Common myeloid progenitor, CD34-positive (primary cell): ENCODE results near the gene MKI67.

Source experiments
- CTCF ChIA-PET: fragments of 350-600 bp; sonication (Branson Sonifier 250); formaldehyde crosslinking; loops from one replicate; lab custom pipeline; 2021; ENCODE audit warnings: antibody characterized with exemption; lab: Charles Lee
- POLR2A ChIA-PET: fragments of 350-600 bp; sonication (Branson Sonifier 250); formaldehyde crosslinking; loops from one replicate; lab custom pipeline; 2021; ENCODE audit warnings: antibody characterized with exemption; lab: Charles Lee
- DNase-seq, 3 donors: peaks; one replicate each; pipeline versions ENCODE4 v3.0.0 to v3.0.0-alpha.2; 2013
- H3K27ac ChIP-seq, 2 experiments: 1 replicate in 1 of 2; 2 replicates in 1 of 2; pipeline ENCODE4 v1.7.0; 2013; ENCODE audit warnings: inconsistent platforms in 2 of 2, low read length in 2 of 2, mild to moderate bottlenecking in 2 of 2, low read depth in 1 of 2, moderate library complexity in 1 of 2; ENCODE audit not compliant: severe bottlenecking in 2 of 2, insufficient read depth in 1 of 2, poor library complexity in 1 of 2
- H3K27me3 ChIP-seq, 5 experiments: replicated peaks in 2 of 5; 1 replicate in 3 of 5; 2 replicates in 2 of 5; pipeline versions ENCODE4 v1.6.1 to v1.7.0; 2013; ENCODE audit warnings: low read length in 4 of 5, mild to moderate bottlenecking in 2 of 5, moderate library complexity in 2 of 5, inconsistent platforms in 1 of 5; ENCODE audit not compliant: insufficient read depth in 5 of 5, control insufficient read depth in 4 of 5
- H3K36me3 ChIP-seq, 4 experiments: 1 replicate in 2 of 4; 2 replicates in 2 of 4; pipeline versions ENCODE4 v1.6.1 to v1.7.0; 2013; ENCODE audit warnings: low read length in 3 of 4, control low read depth in 1 of 4, mild to moderate bottlenecking in 1 of 4; ENCODE audit not compliant: control insufficient read depth in 4 of 4, insufficient read depth in 4 of 4
- H3K4me1 ChIP-seq, 4 experiments: 1 replicate in 3 of 4; 2 replicates in 1 of 4; pipeline versions ENCODE4 v1.6.1 to v1.7.1; 2013; ENCODE audit warnings: low read length in 3 of 4, mild to moderate bottlenecking in 3 of 4, control low read depth in 1 of 4, inconsistent platforms in 1 of 4, moderate library complexity in 1 of 4; ENCODE audit not compliant: control insufficient read depth in 4 of 4, insufficient read depth in 4 of 4; ENCODE audit errors: control extremely low read depth in 1 of 4
- H3K4me3 ChIP-seq, 7 experiments: 1 replicate in 4 of 7; 2 replicates in 3 of 7; pipeline versions ENCODE4 v1.5.1 to v1.7.0; 2013; ENCODE audit warnings: mild to moderate bottlenecking in 7 of 7, low read length in 6 of 7, moderate library complexity in 6 of 7, inconsistent platforms in 2 of 7, low read depth in 2 of 7, control low read depth in 1 of 7; ENCODE audit not compliant: insufficient read depth in 4 of 7, control insufficient read depth in 1 of 7; ENCODE audit errors: extremely low read depth in 1 of 7
- H3K9me3 ChIP-seq, 5 experiments: 1 replicate in 4 of 5; 2 replicates in 1 of 5; pipeline versions ENCODE4 v1.6.1 to v1.7.1; 2013; ENCODE audit warnings: low read length in 4 of 5, mild to moderate bottlenecking in 2 of 5, inconsistent platforms in 1 of 5, low read depth in 1 of 5, moderate library complexity in 1 of 5; ENCODE audit not compliant: control insufficient read depth in 4 of 5, insufficient read depth in 2 of 5; ENCODE audit errors: control extremely low read depth in 1 of 5
- WGBS: methylation state at CpG from one replicate; pipeline ENCODE4 v1.1.5; 2013; ENCODE audit not compliant: insufficient coverage; 5-methylcytosine and 5-hydroxymethylcytosine counted together

MKI67 gene

GRCh38 chr10:128068398-128069285 lies 57.6 kb downstream of the MKI67 start:
- ChIA-PET CTCF (interaction anchor here (0.7 to 18.1 kb wide), 21 partner anchors 10 to 215 kb away, joined by 3 to 288 read pairs (median 4); partner anchors contain the start of gene PTPRE), POLR2A (interaction anchor here (0.8 to 1.4 kb wide), 5 partner anchors 21 to 57 kb away, joined by 3 to 16 read pairs (median 3); no protein-coding TSS in a partner anchor)
- Histone ChIP-seq H3K36me3 (peaks cover 19 to 81% (median 52%) of the 10 kb centered on the region in 4 experiments), H3K27ac (no peak overlapping the region), H3K4me1 (peaks cover 8 to 42% (median 38%) of the 10 kb centered on the region in 4 experiments), H3K9me3 (no peaks in the 10 kb centered on the region), H3K27me3 (no peaks in the 10 kb centered on the region), H3K4me3 (no peak overlapping the region)
- WGBS = 98% methylated on average over 15 of the region's 19 CpGs
- no peak for DNase-seq

- ChIA-PET POLR2A (interaction anchor here (1.1 kb wide), 1 partner anchor 20 kb away, joined by 3 read pairs; no protein-coding TSS in a partner anchor), CTCF (interaction anchor here (1.8 to 18.1 kb wide), 3 partner anchors 21 to 160 kb away, joined by 7 to 288 read pairs (median 181); partner anchors contain the start of gene PTPRE)
- no peaks in the 10 kb centered on the region for H3K27me3 ChIP-seq
- H3K9me3 ChIP-seq = no peaks in the 10 kb centered on the region
- no peak overlapping the region for H3K27ac ChIP-seq
- WGBS = over 99% methylated on average over 23 of the region's 25 CpGs
- peaks cover 16 to 42% (median 38%) of the 10 kb centered on the region in 4 experiments for H3K4me1 ChIP-seq
- H3K4me3 ChIP-seq = no peak overlapping the region
- H3K36me3 ChIP-seq = peaks cover 17 to 73% (median 48%) of the 10 kb centered on the region in 4 experiments
- DNase-seq = no peak
These were observed 58.4 kb downstream of the MKI67 start for GRCh38 chr10:128067691-128068397.

DNA sequence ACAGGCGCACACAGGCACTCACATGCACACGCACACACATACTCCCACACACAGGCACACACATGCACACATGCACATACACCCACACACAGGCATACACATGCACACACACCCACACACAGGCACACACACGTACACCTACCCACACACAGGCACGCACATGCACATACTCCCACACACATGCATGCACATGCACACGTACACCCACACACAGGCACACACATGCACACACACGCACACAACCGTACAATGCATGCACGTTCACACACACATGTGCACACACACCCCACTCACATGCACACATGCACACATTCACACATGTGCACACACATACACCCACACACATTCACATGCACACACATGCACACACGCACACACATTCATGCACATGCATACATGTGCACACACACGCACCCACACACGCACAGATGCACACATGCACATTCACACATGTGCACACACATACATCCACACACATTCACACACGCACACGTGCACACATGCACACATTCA lies 59.3 kb downstream of the MKI67 start:
- POLR2A ChIA-PET = interaction anchor here (1.1 kb wide), 1 partner anchor 19 kb away, joined by 3 read pairs; no protein-coding TSS in a partner anchor
- H3K9me3 ChIP-seq = no peaks in the 10 kb centered on the region

DNA sequence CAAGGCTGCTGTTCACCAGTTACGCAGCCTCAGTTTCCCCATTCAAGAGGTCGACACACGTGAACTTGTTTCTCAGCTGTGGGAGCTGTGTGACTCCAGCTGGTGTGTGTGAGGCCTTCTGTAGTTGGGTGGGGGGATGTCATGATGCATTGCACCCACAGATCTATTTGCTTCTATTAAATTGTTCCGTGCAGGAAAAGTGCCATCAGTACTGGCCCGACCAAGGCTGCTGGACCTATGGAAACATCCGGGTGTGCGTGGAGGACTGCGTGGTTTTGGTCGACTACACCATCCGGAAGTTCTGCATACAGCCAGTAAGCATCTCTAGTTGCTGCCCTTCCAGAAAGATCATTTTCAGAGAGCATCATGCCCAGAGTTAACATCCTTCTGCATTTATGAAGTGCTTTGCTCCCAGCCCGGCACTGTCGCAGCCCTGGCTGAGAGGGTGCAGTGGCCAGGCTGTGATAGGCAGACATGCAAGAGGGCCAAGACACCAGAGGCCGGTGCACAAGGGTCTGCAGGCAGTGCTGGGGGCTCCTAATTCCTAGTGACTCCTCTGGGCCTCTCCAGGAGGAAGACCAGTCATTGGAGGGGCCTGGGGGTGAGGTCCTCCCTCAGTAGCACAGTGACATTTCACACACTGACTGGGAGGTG lies 60.2 kb downstream of the MKI67 start:
- Histone ChIP-seq H3K36me3 (peaks cover 12 to 69% (median 44%) of the 10 kb centered on the region in 4 experiments), H3K9me3 (no peaks in the 10 kb centered on the region), H3K4me3 (no peak overlapping the region), H3K27me3 (no peaks in the 10 kb centered on the region), H3K27ac (no peak overlapping the region), H3K4me1 (peaks cover 26 to 59% (median 49%) of the 10 kb centered on the region in 4 experiments)
- 96% methylated on average over 12 of the region's 13 CpGs for WGBS
- ChIA-PET POLR2A (interaction anchor here (8.3 kb wide), 1 partner anchor 16 kb away, joined by 102 read pairs; no protein-coding TSS in a partner anchor), CTCF (interaction anchor here (2.5 to 18.1 kb wide), 3 partner anchors 19 to 112 kb away, joined by 6 to 288 read pairs (median 67); no protein-coding TSS in a partner anchor)
- no peak for DNase-seq

More for the DNA sequence above, 59.3 kb downstream of the MKI67 start:
- H3K27ac ChIP-seq = no peak overlapping the region
- peak in 1 of 3 donors; percentile 39 for DNase-seq
- peaks cover 13 to 69% (median 45%) of the 10 kb centered on the region in 4 experiments for H3K36me3 ChIP-seq
- H3K4me3 ChIP-seq = no peak overlapping the region
- no peaks in the 10 kb centered on the region for H3K27me3 ChIP-seq
- CTCF ChIA-PET = interaction anchor here (6.6 to 18.1 kb wide), 3 partner anchors 20 to 32 kb away, joined by 67 to 288 read pairs (median 181); no protein-coding TSS in a partner anchor
- WGBS = 88% methylated on average over 12 of the region's 13 CpGs
- peaks cover 22 to 51% (median 44%) of the 10 kb centered on the region in 4 experiments for H3K4me1 ChIP-seq

DNA sequence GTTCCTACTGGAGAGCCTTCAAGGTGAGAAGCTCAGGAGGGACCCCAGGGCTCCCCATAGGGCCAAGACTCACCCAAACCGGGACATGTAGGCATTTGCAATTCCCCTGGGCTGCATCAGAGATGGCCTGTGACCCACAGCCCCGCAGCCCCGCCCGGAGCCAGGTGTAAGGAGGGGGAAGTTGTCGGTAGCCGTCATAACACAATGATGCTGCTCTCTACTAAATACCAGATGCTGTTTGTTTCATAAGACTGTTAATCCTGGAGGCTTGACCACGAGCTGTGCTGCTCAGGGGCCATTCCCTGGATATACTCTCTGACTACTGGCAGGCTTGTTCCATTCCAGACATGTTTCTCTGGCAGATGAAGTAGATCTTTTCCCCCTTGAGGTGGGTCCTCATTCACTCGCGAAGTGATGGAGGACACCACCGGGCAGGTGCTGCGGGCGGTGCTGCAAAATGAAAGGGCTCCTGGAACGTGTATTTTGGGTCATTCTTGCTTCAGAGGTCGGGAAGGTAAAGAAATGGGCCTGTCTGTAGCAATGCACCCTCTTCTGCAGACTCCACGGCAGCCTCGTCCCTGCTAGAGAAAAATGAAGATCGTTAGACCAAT lies 61.1 kb downstream of the MKI67 start:
- no peak for DNase-seq
- no peak overlapping the region for H3K27ac ChIP-seq
- CTCF ChIA-PET = interaction anchor here (1.0 to 18.1 kb wide), 5 partner anchors 18 to 147 kb away, joined by 3 to 288 read pairs (median 6); no protein-coding TSS in a partner anchor
- H3K4me3 ChIP-seq = peak overlapping the region in 1 of 7 experiments; percentile 8
- no peaks in the 10 kb centered on the region for H3K9me3 ChIP-seq
- peaks cover 13 to 67% (median 42%) of the 10 kb centered on the region in 4 experiments for H3K36me3 ChIP-seq
- H3K27me3 ChIP-seq = no peaks in the 10 kb centered on the region
- WGBS = 55% methylated on average over 17 of the region's 17 CpGs
- peaks cover 26 to 68% (median 49%) of the 10 kb centered on the region in 4 experiments for H3K4me1 ChIP-seq
- POLR2A ChIA-PET = interaction anchor here (0.9 to 8.3 kb wide), 3 partner anchors 15 to 47 kb away, joined by 3 to 102 read pairs (median 3); no protein-coding TSS in a partner anchor
